H1 (cell line): ENCODE results near the gene HNF1A. TPM values are rescaled to one million over a fixed set of nuclear protein-coding genes. Genes with fewer than 3 reads are reported as not detected.

Source experiments
- CTCF ChIA-PET: fragments of 300-600 bp; sonication (Branson Sonifier 250); formaldehyde crosslinking; loops from one replicate; lab custom pipeline; 2021; ENCODE audit not compliant: partially characterized antibody; lab: Charles Lee
- POLR2A ChIA-PET: fragments of 300-600 bp; sonication (Branson Sonifier 250); formaldehyde crosslinking; loops from one replicate; lab custom pipeline; 2021; ENCODE audit warnings: inconsistent platforms; ENCODE audit not compliant: partially characterized antibody; lab: Charles Lee
- DNase-seq, 2 experiments: peaks; one replicate each; pipeline versions ENCODE4 v3.0.0 to v3.0.0-alpha.2; 2010 to 2022; ENCODE audit warnings: low spot score in 2 of 2, low read depth in 1 of 2, mixed read lengths in 1 of 2
- FAIRE-seq: peaks from 2 replicates; lab custom pipeline; 2011; peaks lifted over from hg19 to GRCh38; lab: Jason Lieb, UNC
- H2AFZ ChIP-seq: 2 replicates; pipeline ENCODE4 v1.8.1; 2012; ENCODE audit warnings: low read length, inconsistent platforms
- H2AK5ac ChIP-seq: 2 replicates; pipeline ENCODE4 v1.6.1; 2013; ENCODE audit warnings: low read depth, low read length
- H2BK120ac ChIP-seq: replicated peaks from 2 replicates; pipeline ENCODE3; 2013; ENCODE audit warnings: low read depth, low read length, inconsistent platforms
- H2BK12ac ChIP-seq: 2 replicates; pipeline ENCODE4 v1.6.1; 2013; ENCODE audit warnings: low read depth, low read length
- H2BK15ac ChIP-seq: 2 replicates; pipeline ENCODE4 v1.6.1; 2013; ENCODE audit warnings: low read length
- H2BK20ac ChIP-seq: 2 replicates; pipeline ENCODE4 v1.6.1; 2013; ENCODE audit warnings: low read length
- H2BK5ac ChIP-seq: 2 replicates; pipeline ENCODE4 v1.6.1; 2013; ENCODE audit warnings: low read depth, low read length
- H3K14ac ChIP-seq: 2 replicates; pipeline ENCODE4 v1.6.1; 2013; ENCODE audit warnings: inconsistent platforms; ENCODE audit not compliant: insufficient read length
- H3K18ac ChIP-seq: 2 replicates; pipeline ENCODE4 v1.6.1; 2013; ENCODE audit warnings: low read length; ENCODE audit errors: extremely low read depth
- H3K23ac ChIP-seq: 2 replicates; pipeline ENCODE4 v1.6.1; 2013; ENCODE audit warnings: inconsistent platforms; ENCODE audit not compliant: insufficient read length
- H3K23me2 ChIP-seq: 2 replicates; pipeline ENCODE4 v1.6.1; 2013; ENCODE audit warnings: low read depth, low read length
- H3K27ac ChIP-seq: 2 replicates; pipeline ENCODE4 v1.6.1; 2011; ENCODE audit warnings: low read depth, low read length, inconsistent platforms
- H3K27me3 ChIP-seq, 4 experiments: replicated peaks in 1 of 4; 1 replicate in 1 of 4; 2 replicates in 3 of 4; pipeline versions ENCODE4 v1.6.1 to v1.8.1; 2011 to 2013; ENCODE audit warnings: low read length in 3 of 4, mild to moderate bottlenecking in 3 of 4, inconsistent platforms in 2 of 4, mixed read lengths in 2 of 4, moderate library complexity in 1 of 4; ENCODE audit not compliant: control insufficient read depth in 3 of 4, insufficient read depth in 3 of 4; ENCODE audit errors: extremely low read depth in 1 of 4
- H3K36me3 ChIP-seq, 4 experiments: 2 replicates each; pipeline versions ENCODE4 v1.6.1 to v1.8.1; 2011 to 2013; ENCODE audit warnings: mild to moderate bottlenecking in 4 of 4, low read length in 3 of 4, moderate library complexity in 2 of 4, control low read depth in 1 of 4, inconsistent platforms in 1 of 4; ENCODE audit not compliant: insufficient read depth in 4 of 4, control insufficient read depth in 2 of 4
- H3K4ac ChIP-seq: replicated peaks from 2 replicates; pipeline ENCODE3; 2013; ENCODE audit warnings: low read length, low read depth, mixed read lengths, inconsistent platforms; ENCODE audit not compliant: insufficient read length
- H3K4me1 ChIP-seq, 4 experiments: replicated peaks in 1 of 4; 1 replicate in 1 of 4; 2 replicates in 3 of 4; pipeline versions ENCODE4 v1.6.1 to v1.8.1; 2011 to 2013; ENCODE audit warnings: low read length in 3 of 4, inconsistent platforms in 2 of 4, mixed read lengths in 1 of 4; ENCODE audit not compliant: insufficient read depth in 4 of 4, control insufficient read depth in 3 of 4
- H3K4me2 ChIP-seq, 2 experiments: 2 replicates each; pipeline versions ENCODE4 v1.6.1 to v1.8.1; 2011 to 2013; ENCODE audit warnings: low read depth in 2 of 2, low read length in 2 of 2, control low read depth in 1 of 2, inconsistent platforms in 1 of 2, mild to moderate bottlenecking in 1 of 2; ENCODE audit not compliant: insufficient read depth in 1 of 2
- H3K4me3 ChIP-seq, 4 experiments: fragments of 200-600, 300-600 bp in 1 of 4; sonication (generic), shearing (Covaris generic), sonication (Bioruptor Twin) in 1 of 4; 2 replicates each; pipeline versions ENCODE4 v1.5.1 to v1.8.1; 2011 to 2016; ENCODE audit warnings: low read length in 4 of 4, low read depth in 3 of 4, control low read depth in 2 of 4, inconsistent platforms in 2 of 4, mild to moderate bottlenecking in 2 of 4, mixed read lengths in 1 of 4, moderate library complexity in 1 of 4; ENCODE audit not compliant: insufficient read depth in 2 of 4; ENCODE audit errors: extremely low read depth in 1 of 4
- H3K56ac ChIP-seq: replicated peaks from 2 replicates; pipeline ENCODE3; 2013; ENCODE audit warnings: low read depth, mild to moderate bottlenecking, mixed read lengths, low read length, inconsistent platforms; ENCODE audit not compliant: insufficient read length
- H3K79me1 ChIP-seq: 2 replicates; pipeline ENCODE4 v1.6.1; 2013; ENCODE audit warnings: low read depth, low read length, control low read depth
- H3K79me2 ChIP-seq, 2 experiments: 2 replicates each; pipeline versions ENCODE4 v1.6.1 to v1.8.1; 2012 to 2013; ENCODE audit warnings: low read length in 2 of 2, mild to moderate bottlenecking in 2 of 2, inconsistent platforms in 1 of 2; ENCODE audit not compliant: insufficient read depth in 2 of 2, control insufficient read depth in 1 of 2
- H3K9ac ChIP-seq, 4 experiments: replicated peaks in 1 of 4; 1 replicate in 1 of 4; 2 replicates in 3 of 4; pipeline versions ENCODE4 v1.6.1 to v1.8.1; 2011 to 2013; ENCODE audit warnings: low read depth in 3 of 4, low read length in 3 of 4, control low read depth in 2 of 4, mild to moderate bottlenecking in 2 of 4, moderate library complexity in 2 of 4, inconsistent platforms in 1 of 4; ENCODE audit errors: extremely low read depth in 1 of 4
- H3K9me3 ChIP-seq, 2 experiments: 2 replicates each; pipeline versions ENCODE4 v1.6.1 to v1.8.1; 2012 to 2013; ENCODE audit warnings: mild to moderate bottlenecking in 2 of 2, moderate library complexity in 2 of 2, control low read depth in 1 of 2, inconsistent platforms in 1 of 2, low read depth in 1 of 2, low read length in 1 of 2, mixed read lengths in 1 of 2; ENCODE audit not compliant: insufficient read depth in 2 of 2
- H4K20me1 ChIP-seq, 2 experiments: replicated peaks in 1 of 2; 2 replicates each; pipeline versions ENCODE3 to v1.8.1; 2011 to 2013; ENCODE audit warnings: inconsistent platforms in 2 of 2, low read length in 2 of 2, mild to moderate bottlenecking in 1 of 2; ENCODE audit not compliant: insufficient read depth in 2 of 2, control insufficient read depth in 1 of 2
- H4K5ac ChIP-seq: 2 replicates; pipeline ENCODE4 v1.6.1; 2013; ENCODE audit warnings: low read length, low read depth, mixed read lengths, inconsistent platforms; ENCODE audit not compliant: insufficient read length
- H4K8ac ChIP-seq: 2 replicates; pipeline ENCODE4 v1.8.0; 2013; ENCODE audit warnings: mild to moderate bottlenecking, moderate library complexity, low read length, inconsistent platforms; ENCODE audit not compliant: insufficient read depth; ENCODE audit errors: extremely low read depth
- H4K91ac ChIP-seq: replicated peaks from 2 replicates; pipeline ENCODE3; 2013; ENCODE audit warnings: low read length, mixed read lengths, inconsistent platforms; ENCODE audit not compliant: insufficient read length
- GTF2F1 ChIP-seq: IDR thresholded peaks from 2 replicates; pipeline ENCODE4 v1.6.1; 2012; ENCODE audit warnings: low read depth, low read length, improper control_type of control experiment, borderline replicate concordance
- SP4 ChIP-seq: IDR thresholded peaks from 2 replicates; pipeline ENCODE4 v1.6.1; 2012; ENCODE audit warnings: low read length, inconsistent platforms
- WGBS, 2 experiments: shearing (Covaris generic) in 1 of 2; methylation state at CpG; one replicate each; pipeline versions ENCODE4 v1.1.6 to v1.1.7; 2013 to 2015; ENCODE audit warnings: low lambda C conversion rate in 2 of 2, mixed read lengths in 2 of 2, inconsistent platforms in 1 of 2, low coverage in 1 of 2, missing lambda C conversion rate in 1 of 2; ENCODE audit not compliant: insufficient replicate concordance in 2 of 2, insufficient coverage in 1 of 2, insufficient read length in 1 of 2; ENCODE audit errors: extremely low coverage in 1 of 2, missing lambda C conversion rate in 1 of 2; 5-methylcytosine and 5-hydroxymethylcytosine counted together
- polyA plus RNA-seq, 7 experiments: library from polyadenylated mRNA; depleted of rRNA in 3 of 7; stranded (reverse) in 5 of 7; unstranded in 2 of 7; fragments of >200 nt in 5 of 7; fragments of 200-250 nt in 2 of 7; gene quantifications; 1 replicate in 5 of 7; 2 replicates in 1 of 7; 4 replicates in 1 of 7; pipeline versions ENCODE4 v1.2.1 to v1.2.3, GENCODE V29; 2011 to 2013; ENCODE audit warnings: missing spikeins in 2 of 7, mixed read lengths in 2 of 7
- total RNA-seq: library from RNA; stranded (reverse); fragmentation: NEBNext Ultra II Directional; extraction: Animal tissue kit (Norgen Biotek cat#: 25700); gene quantifications from 2 replicates; pipeline ENCODE4 v1.2.1, GENCODE V29; 2021

HNF1A gene
- total and polyA plus RNA-seq, 2 of the 8 experiments (the other 6 are each of a cell fraction or from before 2014, with no cell fraction given) = not detected

GRCh38 chr12:121022713-121023112, 44.4 kb downstream of the HNF1A start:
- no peaks in the 10 kb centered on the region for H4K20me1 ChIP-seq
- no peak overlapping the region for H4K5ac ChIP-seq
- no peaks in the 10 kb centered on the region for H3K4me1 ChIP-seq
- no peak overlapping the region for H3K4ac ChIP-seq
- H3K23ac ChIP-seq = no peak overlapping the region
- H3K79me1 ChIP-seq = no peaks in the 10 kb centered on the region
- DNase-seq (no peak), FAIRE-seq (no peak)
- POLR2A ChIA-PET = no interaction called here
- 88% methylated on average over 2 of the region's 2 CpGs; no CpG with 5 or more reads in 1 of the 2 experiments for WGBS, 2 experiments
- no peak overlapping the region for H2BK15ac ChIP-seq
- H3K14ac ChIP-seq = no peak overlapping the region
- H4K91ac ChIP-seq = no peak overlapping the region
- H2AFZ ChIP-seq = no peak overlapping the region
- H3K27ac ChIP-seq = no peak overlapping the region
- no peak overlapping the region for H2BK120ac ChIP-seq
- no peaks in the 10 kb centered on the region for H3K23me2 ChIP-seq
- no peaks in the 10 kb centered on the region for H3K79me2 ChIP-seq
- no peaks in the 10 kb centered on the region for H3K9me3 ChIP-seq
- no peak overlapping the region for H3K9ac ChIP-seq
- no peak overlapping the region for H3K4me3 ChIP-seq
- H2AK5ac ChIP-seq = no peak overlapping the region
- no peaks in the 10 kb centered on the region for H3K36me3 ChIP-seq
- TF ChIP-seq GTF2F1 = no peak
- TF ChIP-seq SP4 = no peak
- no peak overlapping the region for H3K56ac ChIP-seq
- H3K27me3 ChIP-seq = no peaks in the 10 kb centered on the region
- H3K4me2 ChIP-seq = no peak overlapping the region
- H2BK5ac ChIP-seq = no peak overlapping the region
- CTCF ChIA-PET = no interaction called here
- no peak overlapping the region for H4K8ac ChIP-seq
- no peak overlapping the region for H2BK20ac ChIP-seq
- H2BK12ac ChIP-seq = no peak overlapping the region
- H3K18ac ChIP-seq = no peak overlapping the region
